Upper lobe of right lung (tissue), 1 donor: ENCODE results near the gene ASB4. TPM values are rescaled to one million over a fixed set of nuclear protein-coding genes. Genes with fewer than 3 reads are reported as not detected.

Experiments used
- ATAC-seq: fragments of 200-7000 bp; cut with Tn5 transposase; one replicate; pipeline ENCODE4 v1.9.1; 2020; ENCODE audit warnings: mild to moderate bottlenecking, moderate library complexity
- DNase-seq: peaks from one replicate; pipeline ENCODE4 v3.0.0-alpha.2; 2020
- H3K27ac ChIP-seq: fragments of 200-600 bp; one replicate; pipeline ENCODE4 v1.8.0; 2022
- H3K27me3 ChIP-seq: fragments of 200-600 bp; one replicate; pipeline ENCODE4 v1.8.0; 2022; ENCODE audit warnings: mild to moderate bottlenecking
- H3K36me3 ChIP-seq: fragments of 200-600 bp; one replicate; pipeline ENCODE4 v1.8.0; 2022
- H3K4me1 ChIP-seq: fragments of 200-600 bp; one replicate; pipeline ENCODE4 v1.8.0; 2022
- H3K4me3 ChIP-seq: fragments of 200-600 bp; one replicate; pipeline ENCODE4 v1.8.0; 2022; ENCODE audit warnings: mild to moderate bottlenecking
- H3K9me3 ChIP-seq: fragments of 200-600 bp; one replicate; pipeline ENCODE4 v1.8.0; 2022
- intact Hi-C: fragments of 100-400 bp; cut with DNase I; formaldehyde crosslinking; loops from one replicate; pipeline ENCODE4 v1.11.0; 2022
- total RNA-seq: library from RNA; stranded (reverse); fragmentation: NEBNext Ultra II Directional; extraction: Animal tissue kit (Norgen Biotek cat#: 25700); gene quantifications from one replicate; pipeline ENCODE4 v1.2.1, GENCODE V29; 2021
- TF ChIP-seq, protein P1 (sequence below): fragments of 200-600 bp; IDR thresholded peaks from one replicate; pipeline ENCODE4 v1.8.0; 2022; ENCODE audit warnings: antibody characterized with exemption
- donor health status: DM: no; HTN: yes; CAD: no; lungs with severe emphysema.

ASB4 gene
- total RNA-seq, 1 donor from 2014 or later, result 0.49 TPM

DNA sequence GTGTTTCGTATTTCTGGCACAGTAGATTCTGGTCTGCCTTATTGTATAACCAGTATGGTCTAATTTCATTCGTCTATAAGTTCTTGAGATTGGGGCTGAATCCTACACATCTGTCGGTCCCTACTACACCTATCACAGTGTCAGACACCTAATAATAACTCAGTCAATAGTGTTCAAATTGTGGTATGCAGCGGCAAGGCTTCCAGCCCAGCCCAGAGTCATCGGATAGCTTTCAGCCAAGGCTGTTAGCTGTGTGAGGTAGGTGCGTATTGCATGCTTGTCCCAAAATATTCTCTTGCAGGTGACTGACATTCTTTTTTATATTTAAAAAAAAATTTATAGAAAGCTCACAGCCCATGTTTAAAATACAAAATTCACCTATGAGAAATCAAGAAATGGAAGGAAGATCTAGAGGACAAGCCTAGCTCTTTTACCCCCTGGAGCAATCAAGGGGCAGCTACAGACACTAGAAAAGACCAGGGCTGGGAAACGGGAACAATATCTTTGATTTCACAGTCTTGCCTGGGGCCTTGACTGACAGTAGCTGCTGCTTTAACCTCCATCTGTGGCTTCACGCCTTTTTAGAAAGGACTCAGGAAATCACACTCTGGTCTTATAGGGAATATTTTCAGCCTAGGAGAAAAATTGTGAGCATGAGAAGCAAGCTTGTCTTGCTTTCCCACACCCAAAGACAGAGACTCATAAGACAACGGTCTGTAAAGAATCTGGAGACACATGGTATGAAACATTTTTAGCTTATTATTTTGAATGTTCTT, 9.5 kb upstream of the ASB4 start:
- DNase-seq, result no peak
- intact Hi-C loops, result no loop called here

DNA sequence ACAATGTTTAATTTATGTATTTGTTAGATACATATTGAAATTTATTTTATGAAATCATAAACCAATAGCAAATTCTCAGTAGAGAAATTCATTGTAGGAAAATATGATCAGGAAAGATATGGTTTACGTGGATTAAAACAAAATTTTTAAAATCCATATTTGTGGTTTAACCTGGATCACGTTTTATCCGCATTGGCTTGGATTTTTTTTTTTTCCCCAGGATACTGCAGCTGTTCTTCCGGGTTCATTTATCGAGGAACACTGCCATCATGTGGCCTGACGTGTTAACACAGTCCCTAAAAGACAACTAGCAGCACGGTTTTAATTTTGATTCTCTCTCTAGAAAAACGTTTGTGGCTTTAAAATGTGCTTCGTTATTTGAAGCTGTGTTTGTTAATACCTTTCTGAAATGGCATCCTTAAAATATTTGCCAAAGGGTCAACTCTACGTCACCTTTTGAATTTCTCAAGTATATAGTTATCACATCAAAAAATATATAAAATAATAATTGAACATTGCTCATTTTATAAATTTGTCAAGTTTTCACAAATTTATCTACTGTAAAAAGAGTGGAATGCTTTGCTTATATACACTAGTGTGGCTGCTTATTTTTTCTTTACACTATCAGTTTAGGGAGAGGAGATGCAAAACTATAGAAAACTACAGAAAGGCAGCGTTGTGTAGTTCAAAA, 8.7 kb upstream of the ASB4 start:
- Histone ChIP-seq H3K27me3 (no peaks in the 10 kb centered on the region), H3K4me1 (no peaks in the 10 kb centered on the region), H3K9me3 (no peaks in the 10 kb centered on the region), H3K27ac (no peak overlapping the region), H3K4me3 (no peak overlapping the region), H3K36me3 (no peaks in the 10 kb centered on the region)
- TF ChIP-seq, protein P1, sequence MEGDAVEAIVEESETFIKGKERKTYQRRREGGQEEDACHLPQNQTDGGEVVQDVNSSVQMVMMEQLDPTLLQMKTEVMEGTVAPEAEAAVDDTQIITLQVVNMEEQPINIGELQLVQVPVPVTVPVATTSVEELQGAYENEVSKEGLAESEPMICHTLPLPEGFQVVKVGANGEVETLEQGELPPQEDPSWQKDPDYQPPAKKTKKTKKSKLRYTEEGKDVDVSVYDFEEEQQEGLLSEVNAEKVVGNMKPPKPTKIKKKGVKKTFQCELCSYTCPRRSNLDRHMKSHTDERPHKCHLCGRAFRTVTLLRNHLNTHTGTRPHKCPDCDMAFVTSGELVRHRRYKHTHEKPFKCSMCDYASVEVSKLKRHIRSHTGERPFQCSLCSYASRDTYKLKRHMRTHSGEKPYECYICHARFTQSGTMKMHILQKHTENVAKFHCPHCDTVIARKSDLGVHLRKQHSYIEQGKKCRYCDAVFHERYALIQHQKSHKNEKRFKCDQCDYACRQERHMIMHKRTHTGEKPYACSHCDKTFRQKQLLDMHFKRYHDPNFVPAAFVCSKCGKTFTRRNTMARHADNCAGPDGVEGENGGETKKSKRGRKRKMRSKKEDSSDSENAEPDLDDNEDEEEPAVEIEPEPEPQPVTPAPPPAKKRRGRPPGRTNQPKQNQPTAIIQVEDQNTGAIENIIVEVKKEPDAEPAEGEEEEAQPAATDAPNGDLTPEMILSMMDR, result peak; percentile 86
- intact Hi-C loops, result no loop called here
- DNase-seq, result no peak
- peak; percentile 87 for ATAC-seq

More for the DNA sequence above, 9.5 kb upstream of the ASB4 start:
- TF ChIP-seq, protein P1, result no peak
- peak; percentile 35 for ATAC-seq
- no peaks in the 10 kb centered on the region for H3K9me3 ChIP-seq
- no peak overlapping the region for H3K27ac ChIP-seq
- H3K4me1 ChIP-seq, result no peaks in the 10 kb centered on the region
- H3K27me3 ChIP-seq, result no peaks in the 10 kb centered on the region
- H3K36me3 ChIP-seq, result no peaks in the 10 kb centered on the region
- H3K4me3 ChIP-seq, result no peak overlapping the region

DNA sequence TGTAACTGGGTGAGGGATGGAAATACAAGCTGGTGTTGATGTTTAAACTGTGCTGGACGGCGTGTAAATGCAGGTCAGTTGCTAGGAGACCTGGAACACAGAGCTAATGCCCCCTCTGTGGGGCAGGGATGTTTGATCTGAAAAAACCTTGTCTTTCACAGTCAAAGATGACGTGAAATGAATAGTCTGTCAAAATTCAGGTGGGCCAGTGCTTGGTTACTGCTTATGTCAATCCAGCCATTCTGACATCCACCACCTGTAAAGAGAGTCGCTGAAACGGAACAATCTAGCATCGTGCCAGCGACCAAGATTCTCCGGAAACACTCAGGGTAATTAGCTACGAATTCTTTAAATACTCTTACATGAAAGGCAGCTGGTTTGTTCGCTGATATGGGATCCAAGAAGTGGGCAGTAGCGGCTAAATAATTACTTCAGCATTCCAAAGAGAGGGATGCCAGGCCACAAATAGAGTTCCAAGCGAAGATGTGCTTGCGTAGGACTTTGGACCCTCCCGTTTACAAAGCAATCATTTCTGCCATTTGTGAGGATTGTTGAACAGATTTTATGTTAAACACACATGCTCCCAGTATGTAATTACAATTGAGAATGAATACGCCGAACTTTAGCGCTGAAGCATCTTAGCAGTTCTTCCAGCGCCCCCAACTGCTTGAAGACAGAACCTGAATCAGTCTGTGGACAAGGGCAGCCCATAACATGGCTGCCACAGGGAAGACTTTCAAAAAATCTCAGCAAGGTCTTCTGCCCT, 7.3 kb upstream of the ASB4 start:
- intact Hi-C loops, result no loop called here
- Histone ChIP-seq H3K9me3 (no peaks in the 10 kb centered on the region), H3K36me3 (no peaks in the 10 kb centered on the region), H3K4me1 (no peaks in the 10 kb centered on the region), H3K27ac (no peak overlapping the region), H3K4me3 (peak overlapping the region; percentile 23), H3K27me3 (no peaks in the 10 kb centered on the region)
- TF ChIP-seq, protein P1, result peak; percentile 48
- ATAC-seq, result peak; percentile 78
- DNase-seq, result no peak

DNA sequence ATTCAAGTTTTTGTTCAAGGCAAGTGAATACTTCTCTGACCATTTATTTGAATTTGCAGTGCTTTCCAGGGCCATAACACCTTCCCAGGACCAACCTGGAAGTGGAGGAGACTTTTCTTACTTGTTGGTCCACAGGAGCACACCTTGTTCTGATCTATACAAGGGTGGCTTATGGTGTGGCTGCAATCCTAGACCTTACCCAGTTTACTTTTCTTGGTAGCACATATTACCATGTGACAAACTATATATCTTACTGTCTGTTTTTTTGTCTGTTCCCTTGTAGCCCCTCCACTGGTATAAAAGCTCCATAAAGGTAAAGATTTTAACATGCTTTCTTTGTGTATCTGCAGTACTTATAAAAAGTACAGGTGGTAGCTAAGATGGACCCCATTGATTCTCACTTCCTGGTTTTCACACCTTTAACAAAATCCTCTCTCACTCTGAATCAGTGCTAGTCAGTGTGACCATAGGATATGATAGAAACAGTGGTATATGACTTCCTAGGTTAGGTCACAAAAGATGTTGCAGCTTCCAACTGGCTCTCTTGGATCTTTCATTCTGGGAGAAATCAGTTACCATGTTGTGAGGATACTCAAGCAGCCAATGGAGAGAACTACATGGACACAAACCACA, 5.6 kb upstream of the ASB4 start:
- Histone ChIP-seq H3K36me3 (no peaks in the 10 kb centered on the region), H3K4me1 (no peaks in the 10 kb centered on the region), H3K27ac (no peak overlapping the region), H3K9me3 (no peaks in the 10 kb centered on the region), H3K27me3 (peaks cover 11% of the 10 kb centered on the region), H3K4me3 (no peak overlapping the region)
- no peak for ATAC-seq
- intact Hi-C loops, result no loop called here
- DNase-seq, result no peak
- TF ChIP-seq, protein P1, result no peak
